K562 (cell line): ENCODE data around the gene NMBR. TPM values are rescaled to one million over a fixed set of nuclear protein-coding genes. Genes with fewer than 3 reads are reported as not detected.
A peak's percentile ranks its signal among the peaks of the same experiment; 100 is the strongest.

Experiments used
- DNMT1 ChIP-seq: fragments of 450-650 bp; IDR thresholded peaks from 2 replicates; pipeline ENCODE4 v1.6.1; 2016; ENCODE audit warnings: antibody characterized with exemption, mild to moderate bottlenecking
- FOXK1 ChIP-seq: sonication (generic); formaldehyde crosslinking; IDR thresholded peaks from 2 replicates; pipeline ENCODE4 v1.8.0; 2022; ENCODE audit warnings: missing genetic modification reagents, mild to moderate bottlenecking, borderline replicate concordance
- HDGF ChIP-seq: fragments of 450-650 bp; IDR thresholded peaks from 2 replicates; pipeline ENCODE4 v1.6.1; 2016
- HNRNPK ChIP-seq: fragments of 200-400 bp; formaldehyde crosslinking; IDR thresholded peaks from one replicate; pipeline ENCODE4 v1.6.1; 2018; ENCODE audit warnings: mild to moderate bottlenecking, low read depth, low read length; ENCODE audit not compliant: poor library complexity, severe bottlenecking
- NFIC ChIP-seq: fragments of 450-650 bp; IDR thresholded peaks from 2 replicates; pipeline ENCODE4 v1.6.1; 2017; ENCODE audit warnings: mild to moderate bottlenecking, inconsistent platforms
- NR3C1 ChIP-seq: sonication (generic); formaldehyde crosslinking; IDR thresholded peaks from 2 replicates; pipeline ENCODE4 v1.8.1; 2022; ENCODE audit warnings: missing genetic modification reagents
- POLR2B ChIP-seq: fragments of 450-650 bp; IDR thresholded peaks from 2 replicates; pipeline ENCODE4 v1.6.1; 2018; ENCODE audit warnings: low read depth; ENCODE audit not compliant: partially characterized antibody
- PURB ChIP-seq: sonication (generic); formaldehyde crosslinking; IDR thresholded peaks from 2 replicates; pipeline ENCODE4 v1.9.0; 2021; ENCODE audit warnings: low read depth, mild to moderate bottlenecking, missing genetic modification reagents
- RAD21 ChIP-seq, 2 experiments: fragments of 250-450 bp in 1 of 2; fragments of 450-650 bp in 1 of 2; sonication (Bioruptor Pico) in 1 of 2; formaldehyde crosslinking in 1 of 2; IDR thresholded peaks in 1 of 2; conservative IDR thresholded peaks in 1 of 2; 2 replicates each; pipeline versions ENCODE4 v1.4.0 to v1.8.0; 2020 to 2022; ENCODE audit warnings: mild to moderate bottlenecking in 2 of 2, moderate library complexity in 1 of 2
- SAFB2 ChIP-seq: fragments of 200-400 bp; formaldehyde crosslinking; IDR thresholded peaks from 2 replicates; pipeline ENCODE4 v1.6.1; 2018; ENCODE audit warnings: borderline replicate concordance, low read length, low read depth, moderate library complexity; ENCODE audit not compliant: severe bottlenecking
- SP1 ChIP-seq: sonication (generic); formaldehyde crosslinking; IDR thresholded peaks from 2 replicates; pipeline ENCODE4 v1.8.1; 2022; ENCODE audit warnings: mild to moderate bottlenecking, missing genetic modification reagents
- STAT5A ChIP-seq: IDR thresholded peaks from 2 replicates; pipeline ENCODE4 v1.6.1; 2012; ENCODE audit warnings: low read length, inconsistent platforms, borderline replicate concordance
- TARDBP ChIP-seq: fragments of 450-650 bp; IDR thresholded peaks from 2 replicates; pipeline ENCODE4 v1.6.1; 2016
- TFAP4 ChIP-seq: sonication (generic); formaldehyde crosslinking; IDR thresholded peaks from 2 replicates; pipeline ENCODE4 v1.8.0; 2022; ENCODE audit warnings: missing genetic modification reagents, mild to moderate bottlenecking, moderate library complexity, borderline replicate concordance
- ZFX ChIP-seq: sonication (generic); formaldehyde crosslinking; IDR thresholded peaks from 2 replicates; pipeline ENCODE4 v1.8.0; 2022; ENCODE audit warnings: mild to moderate bottlenecking, missing genetic modification reagents, moderate library complexity
- ZNF431 ChIP-seq: sonication (generic); formaldehyde crosslinking; IDR thresholded peaks from 2 replicates; pipeline ENCODE4 v1.8.0; 2022; ENCODE audit warnings: mild to moderate bottlenecking, missing genetic modification reagents
- ZNF609 ChIP-seq: sonication (generic); formaldehyde crosslinking; IDR thresholded peaks from 2 replicates; pipeline ENCODE4 v1.8.1; 2023; ENCODE audit warnings: missing genetic modification reagents, mild to moderate bottlenecking, borderline replicate concordance
- ZNF639 ChIP-seq, 2 experiments: fragments of 200-800 bp in 1 of 2; sonication (Bioruptor generic) in 1 of 2; sonication (generic) in 1 of 2; formaldehyde crosslinking in 1 of 2; IDR thresholded peaks in 1 of 2; conservative IDR thresholded peaks in 1 of 2; 2 replicates each; pipeline versions ENCODE4 v1.5.0 to v1.6.1; 2016 to 2020; ENCODE audit warnings: missing compliant biosample characterization in 1 of 2, missing genetic modification characterization in 1 of 2, missing genetic modification reagents in 1 of 2
- ZNF707 ChIP-seq: fragments of 250-450 bp; sonication (Bioruptor Pico); conservative IDR thresholded peaks from 2 replicates; pipeline ENCODE4 v1.8.0; 2022; ENCODE audit warnings: inconsistent platforms, mild to moderate bottlenecking, moderate library complexity
- polyA plus RNA-seq, 8 experiments: library from polyadenylated mRNA; depleted of rRNA in 4 of 8; stranded (reverse) in 5 of 8; unstranded in 3 of 8; fragments of >200 nt; fragmentation: Nextera tagmentation in 2 of 8; fragmentation: Illumina TruSeq in 1 of 8; extraction: Ambion mirVana in 2 of 8; extraction: Trizol in 1 of 8; gene quantifications; 2 replicates each; pipeline versions ENCODE4 v1.2.1 to v1.2.3, GENCODE V29; 2011 to 2014; ENCODE audit warnings: inconsistent platforms in 1 of 8, missing spikeins in 1 of 8
- total RNA-seq, 7 experiments: library from RNA; depleted of rRNA in 6 of 7; stranded (reverse); fragments of >200 nt in 6 of 7; fragmentation: Illumina TruSeq in 2 of 7; extraction: Trizol in 2 of 7; gene quantifications; 2 replicates each; pipeline versions ENCODE4 v1.2.1 to v1.2.3, GENCODE V29; 2011 to 2021; ENCODE audit warnings: low replicate concordance in 1 of 7

The NMBR gene
- total and polyA plus RNA-seq, 9 of the 15 experiments (the other 6 are each of a cell fraction or from before 2014, with no cell fraction given) = not detected

- no peak; the same call in 1 of the 2 replicates for TF ChIP-seq ZNF609 (CRISPR knock-in tag)
- TF ChIP-seq RAD21 (CRISPR knock-in tag; conservative IDR thresholded peaks at IDR 0.05 in 1 of 2, IDR thresholded peaks at IDR 0.05 in 1 of 2) = peak; percentile 87 to 90
- peak; percentile 89; the same call in 1 of the 2 replicates for TF ChIP-seq TARDBP
- TF ChIP-seq NFIC = peak; percentile 64
- peak; percentile 92 for TF ChIP-seq SP1 (CRISPR knock-in tag)
- TF ChIP-seq HDGF = no peak
- no peak for TF ChIP-seq PURB (CRISPR knock-in tag)
- TF ChIP-seq HNRNPK = no peak
- TF ChIP-seq STAT5A = peak; percentile 37; the same call in 1 of the 2 replicates
- peak; percentile 84 for TF ChIP-seq POLR2B
- peak; percentile 10; the same call in 1 of the 2 replicates for TF ChIP-seq ZNF431 (CRISPR knock-in tag)
- TF ChIP-seq ZNF639 (CRISPR knock-in tag; conservative IDR thresholded peaks at IDR 0.05 in 1 of 2, IDR thresholded peaks at IDR 0.05 in 1 of 2) = no peak
- TF ChIP-seq ZNF707 = no peak
- TF ChIP-seq ZFX (CRISPR knock-in tag) = peak; percentile 77
- TF ChIP-seq SAFB2 = no peak
- no peak for TF ChIP-seq NR3C1 (CRISPR knock-in tag)
- no peak for TF ChIP-seq DNMT1
- no peak for TF ChIP-seq FOXK1
- TF ChIP-seq TFAP4 = peak; percentile 97
These were observed at the start of gene NMBR, which contains the start of gene VTA1 (continued) for GRCh38 chr6:142146828-142147662.
